Measurements from ENCODE around the gene TRAFD1. TPM values are rescaled to one million over a fixed set of nuclear protein-coding genes. Genes with fewer than 3 reads are reported as not detected.

Gene TRAFD1
- total and polyA plus RNA-seq, 2 of the 13 experiments (the other 11 are each of a cell fraction or from before 2014, with no cell fraction given): 9.5 to 20.9 TPM

DNA sequence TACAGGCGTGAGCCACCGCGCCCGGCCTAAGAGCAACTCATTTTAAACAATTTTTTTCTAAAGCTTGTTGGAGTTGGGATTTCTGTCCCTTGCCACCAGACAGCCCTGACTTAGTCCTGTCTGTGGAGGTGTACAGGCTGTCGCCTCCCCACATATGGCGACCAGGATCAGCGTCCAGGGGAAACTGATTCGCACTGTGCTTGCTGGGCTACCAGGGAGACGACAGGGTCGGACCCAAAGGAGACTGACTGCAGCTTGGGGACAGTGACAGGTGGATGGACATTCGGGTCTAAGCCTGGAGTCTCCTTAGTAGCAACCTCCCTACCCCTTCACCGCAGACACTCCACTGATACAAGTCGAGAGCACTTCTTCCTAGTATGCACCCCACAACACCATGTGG is 40.3 kb downstream of the TRAFD1 start (continued):
- TF ChIP-seq, protein P1, sequence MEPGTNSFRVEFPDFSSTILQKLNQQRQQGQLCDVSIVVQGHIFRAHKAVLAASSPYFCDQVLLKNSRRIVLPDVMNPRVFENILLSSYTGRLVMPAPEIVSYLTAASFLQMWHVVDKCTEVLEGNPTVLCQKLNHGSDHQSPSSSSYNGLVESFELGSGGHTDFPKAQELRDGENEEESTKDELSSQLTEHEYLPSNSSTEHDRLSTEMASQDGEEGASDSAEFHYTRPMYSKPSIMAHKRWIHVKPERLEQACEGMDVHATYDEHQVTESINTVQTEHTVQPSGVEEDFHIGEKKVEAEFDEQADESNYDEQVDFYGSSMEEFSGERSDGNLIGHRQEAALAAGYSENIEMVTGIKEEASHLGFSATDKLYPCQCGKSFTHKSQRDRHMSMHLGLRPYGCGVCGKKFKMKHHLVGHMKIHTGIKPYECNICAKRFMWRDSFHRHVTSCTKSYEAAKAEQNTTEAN (CRISPR knock-in tag; conservative IDR thresholded peaks at IDR 0.05): no peak
- TF ChIP-seq MAFK (conservative IDR thresholded peaks at IDR 0.05 in 1 of 2, IDR thresholded peaks at IDR 0.05 in 1 of 2; ENCODE audit: low read length in 2 of 2): no peak

DNA sequence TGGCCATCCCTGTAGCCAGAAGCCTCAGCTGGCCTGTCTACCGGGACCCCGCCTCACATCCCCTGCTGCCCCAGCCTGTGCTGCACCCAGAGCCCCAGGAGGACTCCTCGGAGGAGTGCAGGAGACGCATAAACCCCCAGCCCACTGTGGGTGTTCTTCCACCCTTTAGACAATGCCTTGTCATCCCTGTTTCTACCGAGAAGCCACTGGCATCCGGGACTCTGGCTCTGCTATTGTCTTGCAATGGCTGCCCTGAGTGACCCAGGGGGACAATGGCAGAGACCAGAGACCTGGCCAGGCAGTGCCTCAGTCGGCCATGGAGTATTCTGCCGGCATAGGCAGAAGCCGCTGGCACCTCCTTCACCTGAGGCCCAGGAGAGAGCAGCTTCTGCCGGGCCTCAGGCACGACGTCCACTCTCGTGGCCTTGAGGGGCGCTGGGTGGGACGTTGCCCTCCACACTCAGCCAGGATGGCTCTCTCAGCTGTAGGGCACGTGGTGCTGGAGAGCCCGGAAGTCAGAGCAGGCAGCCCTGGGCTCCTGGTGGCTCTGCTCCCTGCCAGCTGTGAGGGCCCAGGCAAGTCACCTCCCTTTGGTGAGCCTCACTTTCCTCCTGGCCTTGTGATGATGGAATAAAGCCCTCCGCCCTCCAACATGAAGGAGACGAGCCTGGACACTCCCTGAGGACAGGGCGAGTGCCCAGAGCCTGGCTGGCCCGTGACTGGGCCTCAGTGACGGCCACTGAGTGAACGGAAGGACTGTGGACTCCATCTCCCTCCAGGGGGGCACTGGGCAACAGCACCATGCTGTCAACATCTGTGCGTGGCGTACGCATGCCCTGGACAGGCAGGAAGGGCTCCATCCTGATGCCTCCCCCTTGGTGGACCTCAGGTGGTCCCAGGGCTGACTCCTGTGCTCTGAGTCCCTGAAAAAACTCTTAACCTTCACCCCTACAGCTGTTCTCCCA is 41.0 kb downstream of the TRAFD1 start:
- Histone ChIP-seq H3K36me3 (replicated peaks in 1 of 2; ENCODE audit: control insufficient read depth in 1 of 2, insufficient read depth in 2 of 2, low read length in 2 of 2) (peaks cover 0 to 2% of the 10 kb centered on the region in 2 experiments; a peak in 1 of 5 replicates), H3K27me3 (ENCODE audit: control insufficient read depth in 1 of 2, insufficient read depth in 2 of 2, low read length in 2 of 2) (no peaks in the 10 kb centered on the region), H2AFZ (ENCODE audit: low read length) (no peak overlapping the region), H3K4me2 (ENCODE audit: low read depth, low read length) (no peak overlapping the region), H3K9ac (ENCODE audit: insufficient read depth, low read depth, low read length) (no peak overlapping the region), H3K27ac (ENCODE audit: extremely low read length, insufficient read depth, low read length) (no peak overlapping the region), H3K4me1 (ENCODE audit: insufficient read depth, low read length) (no peaks in the 10 kb centered on the region), H3K9me3 (ENCODE audit: low read length) (no peaks in the 10 kb centered on the region), H3K4me3 (replicated peaks in 1 of 3; ENCODE audit: insufficient read depth in 1 of 3, low read depth in 2 of 3, low read length in 3 of 3) (no peak overlapping the region), H4K20me1 (ENCODE audit: insufficient read depth, low read length) (no peaks in the 10 kb centered on the region), H3K79me2 (ENCODE audit: insufficient read depth, low read length) (no peaks in the 10 kb centered on the region)
- ATAC-seq: no peak
- no peak for DNase-seq (ENCODE audit: low spot score)
- BruUV-seq (replicated peaks): no TSS peak
- POLR2A ChIA-PET: no interaction called here
- in situ Hi-C loops (cut with HindIII; ENCODE audit: extremely low pct_ligation_motif_present, low pct_unique_long_range_greater_than_20kb) (no loop called here), intact Hi-C loops (cut with micrococcal nuclease; ENCODE audit: unreplicated experiment) (no loop called here)
- no peak for TF ChIP-seq ZNF224 (CRISPR knock-in tag; IDR thresholded peaks at IDR 0.05)
- TF ChIP-seq BRD4 (CRISPR knock-in tag; IDR thresholded peaks at IDR 0.05): no peak
- TF ChIP-seq AGO2 (optimal IDR thresholded peaks at IDR 0.05; ENCODE audit: low read depth, low read length): peak; percentile 26
- 74% methylated on average over 11 of the region's 26 CpGs for WGBS (ENCODE audit: low lambda C conversion rate)
- FAIRE-seq: no peak
- CTCF ChIA-PET (ENCODE audit: low intra/inter-chr PET ratio, low total read pairs): no interaction called here
